ENCODE results near the gene USP1.

DNA sequence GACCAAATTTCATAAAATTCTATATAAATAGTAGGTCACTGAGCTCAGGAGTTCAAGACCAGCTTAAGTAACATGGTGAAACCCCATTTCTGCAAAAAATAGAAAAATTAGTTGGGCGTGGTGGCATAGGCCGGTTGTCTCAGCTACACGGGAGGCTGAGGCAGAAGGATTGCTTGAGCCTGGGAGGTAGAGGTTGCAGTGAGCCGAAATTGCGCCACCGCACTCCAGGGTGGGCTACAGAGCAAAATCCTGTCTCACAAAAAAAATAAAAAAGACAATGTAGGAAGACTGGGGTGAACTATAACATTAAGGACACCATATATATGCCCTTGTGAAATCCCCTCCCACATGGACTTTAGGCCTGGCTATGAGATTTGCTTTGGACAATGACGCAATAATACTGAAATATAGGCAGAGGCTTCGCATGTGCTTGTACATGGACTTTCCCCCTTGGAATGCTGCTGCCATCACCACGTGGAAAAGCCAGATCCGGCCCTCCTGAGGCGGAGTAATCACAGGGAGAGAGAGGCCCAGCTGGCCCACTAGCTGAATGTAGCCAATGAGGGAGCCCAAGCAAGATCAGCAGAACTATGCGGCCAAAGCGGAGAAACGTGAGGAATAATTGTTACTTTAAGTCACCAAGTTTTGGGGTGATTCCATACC lies 13.1 kb upstream of the USP1 start:
- TF ChIP-seq, protein P1, sequence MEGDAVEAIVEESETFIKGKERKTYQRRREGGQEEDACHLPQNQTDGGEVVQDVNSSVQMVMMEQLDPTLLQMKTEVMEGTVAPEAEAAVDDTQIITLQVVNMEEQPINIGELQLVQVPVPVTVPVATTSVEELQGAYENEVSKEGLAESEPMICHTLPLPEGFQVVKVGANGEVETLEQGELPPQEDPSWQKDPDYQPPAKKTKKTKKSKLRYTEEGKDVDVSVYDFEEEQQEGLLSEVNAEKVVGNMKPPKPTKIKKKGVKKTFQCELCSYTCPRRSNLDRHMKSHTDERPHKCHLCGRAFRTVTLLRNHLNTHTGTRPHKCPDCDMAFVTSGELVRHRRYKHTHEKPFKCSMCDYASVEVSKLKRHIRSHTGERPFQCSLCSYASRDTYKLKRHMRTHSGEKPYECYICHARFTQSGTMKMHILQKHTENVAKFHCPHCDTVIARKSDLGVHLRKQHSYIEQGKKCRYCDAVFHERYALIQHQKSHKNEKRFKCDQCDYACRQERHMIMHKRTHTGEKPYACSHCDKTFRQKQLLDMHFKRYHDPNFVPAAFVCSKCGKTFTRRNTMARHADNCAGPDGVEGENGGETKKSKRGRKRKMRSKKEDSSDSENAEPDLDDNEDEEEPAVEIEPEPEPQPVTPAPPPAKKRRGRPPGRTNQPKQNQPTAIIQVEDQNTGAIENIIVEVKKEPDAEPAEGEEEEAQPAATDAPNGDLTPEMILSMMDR (IDR thresholded peaks at IDR 0.05) = no peak
- TF ChIP-seq TCF7L2 (IDR thresholded peaks at IDR 0.05; ENCODE audit: low read depth, low read length) = no peak
